GM19372 (cell line): ENCODE results near the gene HOATZ.

ENCODE experiments used
- ATAC-seq: cut with Tn5 transposase; IDR thresholded peaks from one replicate; pipeline ENCODE4 v1.9.1; 2021; ENCODE audit warnings: mild to moderate bottlenecking, low read depth, moderate library complexity; ENCODE audit not compliant: unreplicated experiment

Gene HOATZ

DNA sequence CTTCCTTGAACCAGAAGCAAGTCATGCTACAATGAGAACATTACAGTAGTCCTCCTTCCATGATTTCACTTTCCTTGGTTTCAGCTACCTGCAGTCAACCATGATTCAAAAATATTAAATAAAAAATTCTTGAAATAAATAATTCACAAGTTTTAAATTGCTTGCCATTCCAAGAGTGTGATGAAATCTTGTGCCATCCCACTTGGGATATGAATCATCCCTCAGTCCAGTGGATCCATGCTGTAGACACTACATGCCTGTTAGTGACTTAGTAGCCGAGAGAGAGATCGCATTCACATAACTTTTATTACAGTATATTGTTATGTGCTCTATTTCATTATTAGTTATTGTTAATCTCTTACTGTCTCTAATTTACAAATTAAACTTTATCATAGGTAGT lies 6.0 kb downstream of the HOATZ start:
- no peak for ATAC-seq

DNA sequence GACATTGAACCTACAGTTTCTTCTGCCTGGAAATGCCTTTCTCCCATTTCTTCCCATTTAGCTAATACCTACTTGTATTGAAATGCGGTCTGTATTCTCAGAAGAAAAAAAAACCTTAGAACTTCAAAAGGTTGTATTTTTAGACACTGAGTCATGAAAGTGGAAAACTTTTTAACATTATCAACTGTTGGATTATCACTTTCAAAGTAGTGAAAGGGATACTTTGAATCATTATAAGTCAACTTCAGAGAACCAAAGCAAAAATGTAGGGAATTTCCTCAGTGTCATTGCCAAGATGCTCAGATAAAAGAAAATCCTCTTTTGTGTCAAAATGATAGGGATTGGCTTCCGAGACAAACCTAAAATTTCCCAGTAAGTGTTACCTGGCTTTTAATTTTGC lies 6.6 kb downstream of the HOATZ start:
- no peak for ATAC-seq

- ATAC-seq: no peak
Measured at GRCh38 chr11:111522426-111522825, 7.8 kb downstream of the HOATZ start.

DNA sequence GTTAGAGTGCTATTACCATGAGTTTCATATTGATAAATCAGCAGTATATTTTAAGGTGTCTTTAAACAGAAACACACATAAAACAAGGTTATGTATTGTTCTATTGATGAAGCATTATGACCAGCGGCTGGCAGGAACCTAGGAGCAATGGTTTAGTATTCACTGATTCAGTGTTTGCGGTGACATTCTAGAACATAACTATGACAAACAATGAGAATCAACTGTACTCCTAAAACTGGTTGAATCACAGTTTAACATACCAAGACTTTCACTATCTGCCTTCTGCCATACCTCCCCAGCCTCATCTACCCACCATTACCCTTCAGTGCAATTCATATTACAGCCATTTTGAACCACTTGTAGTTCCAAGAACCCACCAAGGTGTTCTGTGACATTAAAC lies 8.8 kb downstream of the HOATZ start:
- ATAC-seq: no peak

DNA sequence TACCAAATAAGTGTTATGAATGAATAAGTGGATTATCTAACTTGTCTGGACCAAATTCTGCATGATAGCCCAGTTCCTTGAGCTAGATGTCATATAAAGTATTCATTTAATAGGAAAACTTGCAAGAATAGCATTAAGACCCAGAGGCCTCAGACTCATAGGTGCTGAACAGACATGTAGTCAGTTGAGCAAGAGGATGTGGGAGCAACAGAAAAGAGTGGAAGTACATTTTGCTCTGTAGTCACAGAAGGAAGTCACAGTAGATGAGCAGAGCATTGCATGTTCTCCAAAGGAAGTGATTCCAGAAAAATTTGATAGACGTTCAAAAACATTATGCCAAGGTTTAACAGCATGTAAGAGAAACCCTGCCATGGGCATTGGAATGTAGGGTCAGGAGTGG lies 9.5 kb downstream of the HOATZ start:
- no peak for ATAC-seq

DNA sequence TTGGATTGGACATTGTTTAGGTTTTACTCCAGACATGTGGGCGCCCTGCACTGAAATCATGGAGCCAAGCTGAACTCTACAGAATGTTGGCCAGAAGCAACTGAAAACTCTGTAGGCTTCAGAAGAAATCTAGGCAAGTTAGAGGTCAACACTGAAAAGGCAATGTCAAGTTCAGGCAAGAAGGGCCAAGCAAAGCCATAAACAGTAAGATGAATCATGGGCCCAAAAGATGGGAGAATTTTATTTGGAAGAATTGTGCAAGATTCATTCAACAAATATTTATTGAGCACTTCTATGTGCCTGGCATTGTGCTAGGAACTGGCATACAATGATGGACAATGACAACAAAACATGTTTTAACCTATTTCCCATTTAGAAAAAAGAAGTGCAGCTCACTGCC lies 10.9 kb downstream of the HOATZ start:
- ATAC-seq: no peak

GRCh38 chr11:111526501-111526900 lies 11.9 kb downstream of the HOATZ start:
- ATAC-seq: no peak

- no peak for ATAC-seq
Measured at GRCh38 chr11:111527279-111527678, 12.7 kb downstream of the HOATZ start.

DNA sequence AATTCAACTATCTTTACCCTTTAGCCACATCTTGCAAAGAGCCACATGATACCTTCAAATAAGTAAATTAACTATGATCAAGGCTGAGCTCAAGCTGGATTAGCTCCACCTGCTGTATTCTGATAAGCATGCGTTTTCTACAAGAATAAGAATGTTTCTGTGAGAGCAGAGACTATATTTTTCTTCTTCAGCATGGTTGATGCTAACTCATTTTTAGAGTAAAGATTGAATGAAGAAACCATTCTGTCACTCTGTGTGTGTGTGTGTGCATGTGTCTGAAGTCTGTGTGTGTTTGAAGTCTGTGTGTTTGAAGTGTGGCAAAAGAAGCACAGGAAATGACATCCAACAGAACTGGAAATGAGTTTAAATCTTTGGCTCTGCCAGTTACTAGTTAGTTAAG lies 14.0 kb downstream of the HOATZ start:
- no peak for ATAC-seq

DNA sequence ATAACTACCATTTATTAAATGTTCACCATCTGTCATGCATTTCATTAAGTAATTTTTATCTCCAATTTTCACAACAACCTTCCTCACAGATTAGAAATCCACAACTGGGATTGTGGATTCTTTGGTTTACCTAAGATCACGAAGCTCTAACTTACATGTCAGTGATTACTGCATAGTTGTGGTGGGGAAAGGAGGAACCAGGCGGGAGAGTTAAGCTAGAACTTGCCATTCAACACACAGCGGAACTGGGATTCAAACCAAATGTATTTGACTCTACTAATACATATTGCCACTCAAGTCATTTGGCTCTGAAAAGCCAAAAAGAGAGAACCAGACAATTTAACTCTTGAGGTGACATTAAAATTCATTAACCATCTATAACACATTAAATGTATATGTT lies 15.5 kb downstream of the HOATZ start:
- ATAC-seq: no peak

DNA sequence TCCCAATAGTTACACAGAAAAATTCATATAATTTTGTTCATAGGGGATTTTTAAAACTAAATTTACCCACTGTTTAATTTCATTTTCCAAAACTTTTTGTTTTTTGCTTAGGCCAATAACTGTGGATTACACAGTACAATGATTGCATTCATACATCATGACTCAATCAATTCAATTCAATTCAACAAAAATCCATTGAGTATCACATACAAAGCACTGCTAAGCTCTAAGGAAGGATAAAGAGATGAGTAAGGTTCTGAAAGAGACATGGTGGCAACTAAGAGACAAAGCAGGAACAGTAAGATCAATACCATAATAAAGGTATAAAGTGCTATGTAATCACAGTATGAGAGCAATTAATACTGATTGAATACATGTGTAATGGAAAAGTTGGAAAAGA lies 16.6 kb downstream of the HOATZ start:
- ATAC-seq: no peak

DNA sequence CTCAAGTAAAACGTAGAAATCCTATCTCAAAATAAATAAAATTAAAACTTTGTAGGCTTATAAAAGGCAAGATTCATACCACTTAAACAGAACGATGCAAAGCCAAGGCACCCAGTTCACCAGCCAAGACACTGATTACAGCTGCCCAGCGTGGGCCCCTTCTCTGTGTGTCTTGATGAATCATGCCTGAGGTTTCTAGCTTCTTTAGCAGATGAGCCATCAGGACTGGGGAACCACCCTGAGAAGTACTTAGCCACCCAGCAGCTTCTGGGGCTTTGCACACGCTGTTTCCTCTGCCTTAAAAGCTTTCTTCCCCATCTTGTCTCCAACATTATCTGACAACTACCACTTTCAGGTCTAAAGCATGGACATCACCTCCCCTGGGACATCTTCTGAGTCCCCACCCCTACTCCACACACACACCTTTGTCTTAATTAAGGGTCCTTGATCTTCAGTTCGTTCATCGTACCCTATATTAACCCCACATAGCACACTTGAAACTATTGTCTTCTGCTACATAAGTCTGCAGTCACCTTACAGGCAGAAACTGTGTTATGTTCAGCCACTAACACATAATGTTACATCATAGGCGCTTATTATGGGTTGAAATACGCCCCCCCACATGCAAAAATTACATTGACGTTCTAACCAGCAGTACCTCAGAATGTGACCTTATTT lies 17.2 kb downstream of the HOATZ start:
- no peak for ATAC-seq

DNA sequence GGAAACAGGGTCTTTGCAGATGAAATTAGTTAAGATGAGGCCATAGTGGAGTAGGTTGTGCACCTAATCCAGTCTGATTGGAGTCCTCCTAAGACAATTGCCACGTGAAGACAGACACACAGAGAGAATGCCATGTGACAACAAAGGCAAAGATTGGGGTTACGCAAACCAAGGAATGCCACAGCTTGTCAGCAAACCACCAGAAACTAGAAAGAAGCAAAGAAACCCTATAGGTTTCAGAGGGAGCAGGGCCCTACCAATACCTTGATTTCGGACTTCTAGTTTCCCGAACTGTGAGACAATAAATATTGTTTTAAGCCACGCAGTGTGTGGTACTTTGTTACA lies 17.8 kb downstream of the HOATZ start:
- no peak for ATAC-seq

DNA sequence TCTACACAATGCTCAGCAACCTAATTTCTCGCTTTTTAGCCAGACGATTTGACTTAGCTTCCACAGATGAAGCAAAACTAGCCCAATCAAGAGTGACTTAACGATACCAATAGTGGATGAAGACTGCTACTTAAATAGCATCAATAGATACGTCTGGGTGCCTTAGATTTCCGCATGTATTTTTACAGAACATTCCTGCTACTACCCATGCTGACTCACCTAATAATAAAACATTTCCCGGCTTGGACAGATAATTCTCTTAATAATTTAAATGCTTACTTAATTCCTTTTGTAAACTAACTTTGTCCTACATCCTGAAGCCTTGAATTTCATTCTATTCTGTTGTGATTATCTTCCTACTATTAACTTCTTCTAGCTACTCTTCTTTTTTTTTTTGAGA lies 20.7 kb downstream of the HOATZ start:
- no peak for ATAC-seq

GRCh38 chr11:111537336-111537860 lies 22.8 kb downstream of the HOATZ start:
- ATAC-seq: no peak

- no peak for ATAC-seq
Measured at GRCh38 chr11:111538407-111539114, 24.0 kb downstream of the HOATZ start.

- no peak for ATAC-seq
Measured at GRCh38 chr11:111539426-111540113, 25.0 kb downstream of the HOATZ start.

DNA sequence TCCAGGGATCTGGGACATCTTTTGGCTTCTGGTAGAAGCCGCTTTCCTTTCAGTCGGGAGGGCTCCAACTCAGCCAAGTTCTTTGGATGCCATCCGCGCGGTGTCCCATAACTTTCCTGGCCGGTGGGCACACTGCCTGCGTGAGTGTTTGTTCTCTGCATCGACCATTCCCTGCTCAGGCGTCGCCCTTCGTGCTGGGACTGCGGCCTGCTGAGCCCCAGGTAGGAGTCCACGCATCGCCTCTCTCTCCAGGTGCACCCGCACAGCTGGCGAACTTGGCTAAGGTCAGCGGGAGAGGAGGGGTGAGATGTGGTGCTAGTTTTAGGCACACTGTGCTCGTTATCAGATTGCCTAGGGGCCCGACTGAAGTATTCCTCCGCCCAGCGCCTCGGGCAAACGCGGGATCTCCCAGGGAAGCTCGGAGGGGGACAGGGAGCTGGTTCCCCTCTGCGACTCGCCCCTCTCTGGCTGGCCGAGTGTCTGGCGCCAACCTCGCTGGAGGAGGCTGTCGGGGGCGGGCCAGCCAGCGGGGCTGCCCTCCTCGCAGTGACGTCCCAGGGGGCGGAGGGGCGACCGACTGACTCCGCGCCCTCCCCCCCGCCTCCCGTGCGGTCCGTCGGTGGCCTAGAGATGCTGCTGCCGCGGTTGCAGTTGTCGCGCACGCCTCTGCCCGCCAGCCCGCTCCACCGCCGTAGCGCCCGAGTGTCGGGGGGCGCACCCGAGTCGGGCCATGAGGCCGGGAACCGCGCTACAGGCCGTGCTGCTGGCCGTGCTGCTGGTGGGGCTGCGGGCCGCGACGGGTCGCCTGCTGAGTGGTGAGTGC lies 25.7 kb downstream of the HOATZ start, which contains the start of gene LAYN:
LAYN (plus strand) TSS at position 607 of the 823 bp plus-strand sequence; CDS start at position 731, 124 bp downstream.
- ATAC-seq: no peak

- ATAC-seq: no peak
Measured at GRCh38 chr11:111540937-111541253, 26.3 kb downstream of the HOATZ start.

DNA sequence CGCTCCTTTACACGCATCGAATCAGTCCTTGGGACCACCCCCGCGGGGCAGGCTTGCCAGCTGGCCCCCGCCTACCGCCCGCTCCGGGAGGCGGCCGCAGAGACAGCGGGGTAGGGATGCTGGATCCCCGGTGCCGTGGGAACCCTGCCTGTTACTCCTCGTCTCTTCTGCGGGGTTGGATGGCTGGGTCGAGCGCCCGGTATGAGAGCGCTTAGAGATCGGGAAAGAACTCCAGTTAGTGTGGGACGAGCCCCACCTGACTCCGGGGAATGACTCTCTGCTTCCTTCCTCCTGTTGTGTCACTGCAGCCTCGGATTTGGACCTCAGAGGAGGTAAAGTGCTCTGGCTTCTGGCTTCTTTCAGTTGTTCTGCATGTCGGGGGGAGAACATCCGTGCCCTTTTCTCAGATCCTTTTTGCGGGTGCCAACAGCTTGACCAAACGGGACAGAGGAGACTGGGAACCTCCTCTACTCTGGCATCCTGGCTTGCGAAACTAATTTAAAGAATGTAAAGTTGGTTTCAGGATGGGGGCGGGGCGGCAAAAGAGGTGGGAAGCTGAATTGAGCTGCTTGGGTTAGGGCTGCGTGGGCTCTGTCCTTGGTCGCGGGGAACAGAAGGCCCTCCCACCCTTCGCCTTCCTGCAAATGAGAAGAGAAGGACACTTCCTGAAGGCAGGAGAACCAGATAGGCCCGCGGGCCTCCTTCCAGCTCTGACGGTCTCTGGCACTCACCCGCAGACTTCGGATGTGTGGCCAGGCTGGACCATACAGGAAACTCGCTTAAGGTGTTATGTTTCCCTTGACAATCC lies 26.9 kb downstream of the HOATZ start:
- ATAC-seq: no peak
